Activated naive CD4-positive, alpha-beta T cell treated with anti-CD3 and anti-CD28 coated beads, Interleukin-2, amount 50 U/mL, for 72 hours (primary cell): ENCODE data around the gene ZDHHC14. TPM values are rescaled to one million over a fixed set of nuclear protein-coding genes. Genes with fewer than 3 reads are reported as not detected.

Experiments
- ATAC-seq, 2 donors: fragments of 150-1000 bp; cut with Tn5 transposase; 2 replicates each; pipeline ENCODE4 v1.10.0; 2021; ENCODE audit warnings: mild to moderate bottlenecking in 2 of 2, moderate library complexity in 2 of 2
- DNase-seq, 2 donors: peaks; one replicate each; pipeline ENCODE4 v3.0.0; 2021 to 2022; ENCODE audit warnings: low spot score in 2 of 2
- H3K27ac Mint-ChIP-seq, 2 donors: one replicate each; pipeline ENCODE4 v1.8.0; 2022; ENCODE audit warnings: mild to moderate bottlenecking in 2 of 2, mixed read lengths in 2 of 2
- H3K36me3 Mint-ChIP-seq, 2 donors: one replicate each; pipeline ENCODE4 v1.8.0; 2022; ENCODE audit warnings: mixed read lengths in 2 of 2
- H3K9me3 Mint-ChIP-seq, 2 donors: one replicate each; pipeline ENCODE4 v1.8.0; 2022; ENCODE audit warnings: mixed read lengths in 2 of 2
- total RNA-seq, 2 donors: library from RNA; stranded (reverse); gene quantifications; one replicate each; pipeline ENCODE4 v1.2.3, GENCODE V29; 2022

Gene ZDHHC14
- total RNA-seq, 2 donors from 2014 or later, result 0.91 to 3.7 TPM

DNA sequence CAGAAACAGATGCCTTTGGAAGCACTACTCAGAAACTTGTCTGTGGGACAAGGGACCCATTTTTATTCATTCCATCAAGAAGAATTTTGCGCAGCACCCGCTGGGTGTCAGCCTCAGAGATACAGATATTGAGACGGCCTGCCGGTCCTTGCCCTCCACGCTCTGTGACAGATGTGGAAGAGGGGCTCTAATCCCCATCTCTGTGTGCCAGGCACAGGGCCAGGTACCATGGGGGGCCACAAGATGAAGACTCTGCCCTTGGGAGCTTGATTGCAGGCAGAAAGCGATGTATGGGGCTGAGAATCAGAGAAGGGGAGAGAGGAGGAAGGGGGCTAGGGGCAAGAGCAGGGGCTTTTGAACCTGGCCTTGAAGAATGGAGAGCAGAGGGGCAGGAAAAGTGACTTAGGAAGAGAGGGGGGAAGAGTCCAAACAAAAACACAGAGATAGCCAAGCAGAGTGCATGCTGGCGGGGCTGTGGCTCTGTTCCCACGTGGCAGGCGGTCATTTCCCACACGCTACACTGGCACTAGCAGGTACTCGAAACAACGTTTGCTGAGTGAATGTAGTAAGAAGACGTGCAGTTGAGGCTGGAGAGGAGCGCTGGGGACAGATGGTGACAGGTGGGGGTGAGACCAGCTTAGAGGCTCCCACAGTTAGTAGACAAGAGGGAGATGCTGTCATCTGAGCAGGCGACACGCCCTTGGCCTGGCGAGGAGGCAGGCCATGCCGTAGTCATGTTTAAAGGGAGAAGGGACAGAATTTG, 271.8 kb downstream of the ZDHHC14 start:
- Mint-ChIP-seq H3K9me3 (no peaks in the 10 kb centered on the region), H3K36me3 (no peaks in the 10 kb centered on the region), H3K27ac (peak overlapping the region in 1 of 2 donors; percentile 67)

GRCh38 chr6:157653521-157653920, 272.5 kb downstream of the ZDHHC14 start:
- H3K36me3 Mint-ChIP-seq, result no peaks in the 10 kb centered on the region
- no peak for ATAC-seq
- no peak overlapping the region for H3K27ac Mint-ChIP-seq
- no peak for DNase-seq
- no peaks in the 10 kb centered on the region for H3K9me3 Mint-ChIP-seq

More for the DNA sequence above, 271.8 kb downstream of the ZDHHC14 start:
- ATAC-seq (no peak), DNase-seq (no peak)

DNA sequence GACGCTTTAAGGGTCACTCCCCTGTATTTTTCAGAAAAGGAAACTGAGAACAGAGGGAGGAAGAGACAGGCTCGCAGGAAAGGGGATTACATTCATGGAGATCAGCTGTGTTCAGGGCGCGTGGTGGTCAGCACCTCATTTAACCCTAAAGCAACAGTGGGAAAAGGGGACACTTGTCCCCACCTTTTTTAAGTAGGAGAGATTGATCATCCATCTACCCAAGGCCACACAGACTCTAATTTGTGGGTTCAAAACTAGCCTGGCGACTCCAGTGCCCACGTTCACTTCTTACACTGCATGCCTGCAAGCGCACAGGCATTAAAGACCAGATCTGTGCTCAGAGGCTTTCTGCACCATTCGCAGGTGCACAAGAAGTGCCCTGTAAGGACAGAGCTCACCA, 274.1 kb downstream of the ZDHHC14 start:
- ATAC-seq (no peak), DNase-seq (no peak)
- Mint-ChIP-seq H3K9me3 (no peaks in the 10 kb centered on the region), H3K27ac (no peak overlapping the region), H3K36me3 (no peaks in the 10 kb centered on the region)

GRCh38 chr6:157656437-157656997, 275.5 kb downstream of the ZDHHC14 start:
- Mint-ChIP-seq H3K27ac (peak overlapping the region in 1 of 2 donors; percentile 25), H3K9me3 (no peaks in the 10 kb centered on the region), H3K36me3 (no peaks in the 10 kb centered on the region)
- DNase-seq (no peak), ATAC-seq (no peak)

DNA sequence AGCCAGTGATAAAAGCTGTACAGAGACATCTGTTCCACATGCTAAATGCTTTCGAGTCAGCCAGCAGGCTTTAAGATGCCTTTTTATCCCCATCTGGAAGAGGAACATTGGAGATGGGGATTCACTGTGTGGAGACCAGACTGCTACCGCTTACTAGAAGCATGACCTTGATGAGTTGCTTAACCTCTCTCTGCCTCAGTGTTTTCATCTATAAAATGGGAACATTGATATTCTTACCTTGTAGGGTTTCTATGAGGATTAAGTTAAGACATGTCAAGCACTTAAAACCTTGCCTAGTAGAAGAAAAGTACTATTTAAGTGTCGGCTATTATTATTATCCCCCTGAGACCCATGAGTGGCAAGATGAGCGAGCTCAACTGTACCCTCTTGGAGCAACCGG, 276.8 kb downstream of the ZDHHC14 start:
- H3K36me3 Mint-ChIP-seq, result no peaks in the 10 kb centered on the region
- no peaks in the 10 kb centered on the region for H3K9me3 Mint-ChIP-seq
- no peak for ATAC-seq
- no peak overlapping the region for H3K27ac Mint-ChIP-seq
- DNase-seq, result no peak

DNA sequence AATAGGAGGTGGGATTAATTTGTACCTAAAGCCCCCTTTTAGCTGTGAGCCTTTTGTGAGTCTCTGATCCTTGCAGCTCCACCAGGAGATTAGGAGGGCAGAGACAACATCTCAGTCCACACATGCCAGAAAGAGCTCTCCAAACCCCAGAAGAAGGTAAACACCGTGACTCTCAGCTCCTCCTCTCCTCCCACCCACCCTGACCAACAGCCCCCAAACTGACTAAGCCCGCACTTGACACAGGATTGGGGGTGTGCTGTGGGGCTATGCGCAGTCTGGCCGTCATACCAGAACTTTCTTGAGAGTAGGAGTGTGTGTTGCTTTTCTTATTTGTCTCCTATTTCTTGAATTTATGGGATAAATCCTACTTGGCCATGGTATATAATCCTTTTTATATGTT, 277.3 kb downstream of the ZDHHC14 start:
- ATAC-seq, result no peak
- Mint-ChIP-seq H3K27ac (no peak overlapping the region), H3K36me3 (no peaks in the 10 kb centered on the region), H3K9me3 (no peaks in the 10 kb centered on the region)
- no peak for DNase-seq

DNA sequence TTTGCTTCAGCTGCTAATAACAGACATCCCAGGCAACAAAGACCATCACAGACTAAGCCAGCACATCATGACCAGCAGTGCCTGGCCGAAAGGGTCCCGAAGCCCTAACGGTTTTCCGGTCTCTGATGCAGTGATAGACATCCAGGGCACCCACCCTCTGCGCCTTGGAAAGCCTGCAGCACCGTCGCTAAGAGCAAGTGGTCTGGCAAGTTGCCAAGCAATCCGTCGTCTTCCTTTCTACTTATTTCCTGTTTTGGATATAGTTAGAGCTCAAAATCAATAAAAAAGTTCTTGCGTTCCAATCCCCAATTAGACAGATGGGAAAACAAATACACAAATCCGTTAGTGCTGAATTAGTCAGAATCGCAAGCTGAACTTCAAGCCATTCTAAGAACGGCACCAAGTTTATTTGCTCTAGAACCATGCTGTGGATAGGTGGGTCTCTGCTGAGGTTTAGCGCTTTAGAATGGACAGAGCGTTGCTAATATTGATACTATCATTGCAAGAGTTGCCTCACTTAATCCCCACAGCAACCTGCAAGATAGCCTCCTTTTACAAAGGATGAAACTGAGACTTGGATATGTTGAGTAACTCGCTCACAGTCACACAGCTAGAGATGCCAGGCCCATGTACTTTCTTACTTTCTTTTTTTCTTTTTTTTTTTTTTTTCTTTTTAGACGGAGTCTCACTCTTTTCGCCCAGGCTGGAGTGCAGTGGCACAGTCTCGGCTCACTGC, 278.7 kb downstream of the ZDHHC14 start:
- Mint-ChIP-seq H3K36me3 (no peaks in the 10 kb centered on the region), H3K9me3 (no peaks in the 10 kb centered on the region), H3K27ac (no peak overlapping the region)
- ATAC-seq, result peak in 1 of 2 donors; percentile 43
- no peak for DNase-seq

DNA sequence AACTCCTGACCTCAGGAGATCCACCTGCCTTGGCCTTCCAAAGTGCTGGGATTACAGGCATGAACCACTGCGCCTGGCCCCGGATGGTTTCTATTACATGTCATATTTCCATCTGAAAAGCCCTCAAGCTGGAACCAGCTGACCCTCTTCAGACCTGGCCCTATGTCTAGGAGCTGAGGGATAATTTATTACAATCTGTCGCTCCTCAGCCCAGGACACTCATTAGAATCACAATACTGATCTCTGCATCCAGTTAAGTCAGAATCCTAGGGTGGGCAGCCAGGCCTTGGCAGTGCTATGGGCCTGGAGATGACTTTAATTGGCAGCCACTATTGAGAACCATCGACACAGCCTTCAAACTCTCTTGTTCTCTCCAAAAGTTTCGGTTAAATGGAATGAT, 279.4 kb downstream of the ZDHHC14 start:
- ATAC-seq, result no peak
- DNase-seq, result no peak
- Mint-ChIP-seq H3K9me3 (no peaks in the 10 kb centered on the region), H3K36me3 (no peaks in the 10 kb centered on the region), H3K27ac (no peak overlapping the region)

DNA sequence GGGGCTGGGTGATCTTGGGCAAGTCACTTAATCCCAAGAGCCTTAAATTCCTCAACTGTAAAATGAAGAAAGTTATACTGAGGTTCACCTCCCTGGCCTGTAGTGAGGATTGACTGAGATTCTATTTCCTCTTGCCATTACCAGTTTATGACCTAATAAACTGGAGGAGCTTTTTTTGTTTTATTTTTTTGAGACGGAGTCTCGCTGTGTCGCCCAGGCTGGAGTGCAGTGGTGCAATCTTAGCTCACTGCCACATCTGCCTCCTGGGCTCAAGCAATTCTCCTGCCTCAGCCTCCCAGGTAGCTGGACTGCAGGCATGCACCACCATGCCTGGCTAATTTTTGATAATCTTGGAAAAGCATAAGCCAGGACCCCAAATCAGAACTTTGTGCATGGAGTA, 280.7 kb downstream of the ZDHHC14 start:
- Mint-ChIP-seq H3K9me3 (no peaks in the 10 kb centered on the region), H3K36me3 (no peaks in the 10 kb centered on the region), H3K27ac (no peak overlapping the region)
- DNase-seq, result no peak
- ATAC-seq, result no peak

DNA sequence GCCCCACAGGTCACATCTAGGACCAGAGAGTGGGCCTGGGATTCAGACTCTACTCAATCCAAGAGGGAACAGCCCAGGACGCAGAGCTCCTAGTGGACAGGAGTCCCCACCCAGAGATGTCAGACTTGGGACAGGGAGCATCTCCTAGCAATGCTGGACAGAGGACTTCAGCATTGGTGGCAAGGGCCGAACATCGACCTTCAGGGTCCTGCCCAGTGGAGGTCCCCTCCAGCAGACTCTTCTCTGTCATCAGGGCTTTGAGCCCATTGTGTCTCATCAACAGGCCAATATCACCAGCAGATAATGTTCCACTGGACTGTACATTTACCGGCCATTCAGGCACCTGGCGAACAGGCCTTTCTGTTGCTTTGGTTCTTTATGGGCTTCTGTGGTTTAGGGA, 282.3 kb downstream of the ZDHHC14 start:
- ATAC-seq (no peak), DNase-seq (peak in 1 of 2 donors; percentile 34)
- H3K9me3 Mint-ChIP-seq, result no peaks in the 10 kb centered on the region
- no peaks in the 10 kb centered on the region for H3K36me3 Mint-ChIP-seq
- no peak overlapping the region for H3K27ac Mint-ChIP-seq

DNA sequence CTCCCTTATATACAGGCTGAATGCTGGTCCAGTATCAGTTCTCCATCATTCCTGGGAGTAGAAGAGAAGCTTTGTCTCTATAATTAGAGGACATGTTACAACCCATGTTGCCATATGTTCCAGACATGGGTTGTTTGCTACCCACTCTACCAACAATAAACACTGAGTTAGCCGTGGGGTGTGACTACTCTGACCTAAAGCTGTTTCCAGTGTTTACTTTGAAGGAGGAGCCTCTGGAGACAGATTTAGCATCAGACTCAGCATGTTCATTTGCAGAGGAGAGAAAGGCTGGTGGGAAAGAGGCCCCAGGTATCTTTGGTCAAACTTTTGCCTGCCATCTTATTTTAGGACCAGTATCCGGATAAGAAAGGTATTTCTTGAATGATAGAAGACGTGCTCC, 284.2 kb downstream of the ZDHHC14 start:
- H3K9me3 Mint-ChIP-seq, result no peaks in the 10 kb centered on the region
- DNase-seq, result no peak
- H3K36me3 Mint-ChIP-seq, result no peaks in the 10 kb centered on the region
- H3K27ac Mint-ChIP-seq, result no peak overlapping the region
- no peak for ATAC-seq

- Mint-ChIP-seq H3K27ac (peak overlapping the region in 1 of 2 donors; percentile 2), H3K36me3 (no peaks in the 10 kb centered on the region), H3K9me3 (no peaks in the 10 kb centered on the region)
- ATAC-seq, result no peak
- no peak for DNase-seq
These were observed 285.7 kb downstream of the ZDHHC14 start for GRCh38 chr6:157666729-157667128.

GRCh38 chr6:157667211-157668008, 286.4 kb downstream of the ZDHHC14 start:
- no peaks in the 10 kb centered on the region for H3K9me3 Mint-ChIP-seq

DNA sequence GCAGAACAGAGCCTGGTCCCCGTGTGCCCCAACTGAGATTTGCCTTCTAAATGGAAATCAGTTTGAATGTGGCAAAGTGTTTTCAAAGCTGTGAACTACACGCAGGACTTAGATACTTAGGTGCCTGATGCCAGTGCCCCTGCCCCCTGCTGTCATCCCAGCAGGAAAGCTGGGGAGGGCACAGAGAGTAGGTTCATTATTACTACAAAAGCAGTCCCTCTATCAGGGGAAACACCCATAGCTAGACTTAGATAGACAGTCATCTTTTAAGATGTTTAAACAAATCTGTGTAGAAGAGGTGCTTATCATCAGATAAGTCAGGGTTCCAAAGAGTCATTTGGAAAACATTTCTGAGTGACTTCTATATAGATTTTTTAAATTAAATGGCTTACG, 287.0 kb downstream of the ZDHHC14 start:
- H3K27ac Mint-ChIP-seq, result no peak overlapping the region
- H3K9me3 Mint-ChIP-seq, result no peaks in the 10 kb centered on the region
- no peaks in the 10 kb centered on the region for H3K36me3 Mint-ChIP-seq
- peak in 1 of 2 donors; percentile 42 for DNase-seq
- ATAC-seq, result peak; percentile 87 to 89

More at GRCh38 chr6:157667211-157668008, 286.4 kb downstream of the ZDHHC14 start:
- ATAC-seq (peak; percentile 43 to 67), DNase-seq (peak; percentile 52 to 61)
- Mint-ChIP-seq H3K36me3 (no peaks in the 10 kb centered on the region), H3K27ac (peak overlapping the region in 1 of 2 donors; percentile 2)

DNA sequence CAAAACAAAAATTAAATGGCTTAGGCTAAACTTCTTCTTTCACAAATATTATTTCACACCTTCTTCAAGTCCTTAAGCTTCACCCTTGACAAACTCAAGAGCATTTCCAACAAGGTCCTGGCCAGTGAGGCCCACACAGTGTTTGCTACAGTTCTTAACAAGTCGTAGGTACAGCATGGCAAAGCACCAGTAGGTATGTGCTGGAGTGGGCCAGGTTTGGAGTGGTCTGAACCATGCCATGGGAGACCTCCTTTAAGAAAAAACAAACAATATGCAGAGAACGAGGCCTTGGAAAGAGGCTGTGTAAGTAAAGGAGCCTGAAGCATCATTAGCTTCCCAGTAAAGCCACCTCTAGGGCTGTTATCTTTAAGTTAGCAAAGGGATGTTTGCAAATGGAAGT, 287.7 kb downstream of the ZDHHC14 start:
- ATAC-seq (no peak), DNase-seq (peak in 1 of 2 donors; percentile 13)
- Mint-ChIP-seq H3K36me3 (no peaks in the 10 kb centered on the region), H3K9me3 (no peaks in the 10 kb centered on the region), H3K27ac (no peak overlapping the region)

DNA sequence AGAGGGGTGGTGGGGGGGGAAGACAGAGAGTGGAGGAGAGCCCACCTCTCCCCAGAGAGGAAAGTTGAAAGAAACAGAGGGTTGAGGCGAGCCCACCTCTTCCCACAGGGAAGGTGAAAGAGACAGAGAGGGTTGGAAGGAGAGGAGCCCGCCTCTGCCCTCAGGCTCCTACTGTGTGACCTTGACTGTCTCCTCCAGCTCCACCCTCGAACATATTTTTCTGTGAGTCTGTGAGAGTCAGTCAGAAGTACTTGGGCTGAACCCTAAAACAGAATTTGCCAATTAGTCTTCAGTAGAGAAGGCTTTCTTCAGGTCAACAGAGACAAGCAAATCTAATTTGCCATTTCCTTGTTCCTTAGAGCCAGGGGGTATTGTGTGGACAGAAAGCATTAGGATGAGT, 288.3 kb downstream of the ZDHHC14 start:
- H3K36me3 Mint-ChIP-seq, result no peaks in the 10 kb centered on the region
- DNase-seq, result peak in 1 of 2 donors; percentile 16
- no peaks in the 10 kb centered on the region for H3K9me3 Mint-ChIP-seq
- H3K27ac Mint-ChIP-seq, result no peak overlapping the region
- no peak for ATAC-seq
